ENCODE measurements around the gene IFT27. TPM values are rescaled to one million over a fixed set of nuclear protein-coding genes. Genes with fewer than 3 reads are reported as not detected.

Gene IFT27
- total RNA-seq (16.2 and 19.0 TPM in 2 replicates), polyA plus RNA-seq (12.3 and 14.1 TPM in 2 replicates), polyA minus RNA-seq (ENCODE audit: low replicate concordance) (6.2 and 12.3 TPM in 2 replicates)
- 15.8 and 18.7 TPM in 2 replicates for polyA plus RNA-seq (2012)

GRCh38 chr22:36775964-36776669 is at the start of gene IFT27:
IFT27 (minus strand) TSS chr22:36776119; CDS start chr22:36775707, 412 bp downstream.
- H3K27ac ChIP-seq (ENCODE audit: insufficient read depth, low read length) = peak within 1 kb of the TSS; percentile 75
- peak within 1 kb of the TSS; percentile 76 for H2AFZ ChIP-seq (ENCODE audit: low read length)
- H3K4me1 ChIP-seq (ENCODE audit: control insufficient read depth, extremely low read depth, insufficient read depth, low read length) = peaks cover 2% of the 10 kb centered on the region
- peak; percentile 100 for DNase-seq (ENCODE audit: low read depth in 2 of 2)
- peak within 1 kb of the TSS; percentile 95 for H3K4me2 ChIP-seq (ENCODE audit: extremely low read depth, insufficient read depth, low read length)
- no peaks in the 10 kb centered on the region for H3K9me3 ChIP-seq (ENCODE audit: control insufficient read depth, insufficient read depth, low read depth, low read length)
- no peaks in the 10 kb centered on the region for H4K20me1 ChIP-seq (ENCODE audit: control insufficient read depth, extremely low read depth, insufficient read depth, low read length)
- peak within 1 kb of the TSS; percentile 76 for H3K9ac ChIP-seq (ENCODE audit: insufficient read depth, low read length)
- TF ChIP-seq CTCF (conservative IDR thresholded peaks at IDR 0.05 in 1 of 2, IDR thresholded peaks at IDR 0.05 in 1 of 2; ENCODE audit: low read depth in 1 of 2, low read length in 2 of 2) = no peak
- TF ChIP-seq EZH2 (IDR thresholded peaks at IDR 0.05; ENCODE audit: low read length, missing control alignments) = no peak
- no peaks in the 10 kb centered on the region for H3K27me3 ChIP-seq (ENCODE audit: control insufficient read depth, insufficient read depth, low read length)
- H3K79me2 ChIP-seq (ENCODE audit: control insufficient read depth, insufficient read depth, low read length) = no peaks in the 10 kb centered on the region
- H3K36me3 ChIP-seq (ENCODE audit: control insufficient read depth, insufficient read depth, low read length) = no peaks in the 10 kb centered on the region
- H3K4me3 ChIP-seq (replicated peaks in 1 of 4; ENCODE audit: control extremely low read depth in 1 of 4, insufficient read depth in 1 of 4, low read depth in 3 of 4, low read length in 4 of 4) = peak within 1 kb of the TSS; percentile 82 to 90 (median 85)

GRCh38 chr22:36824655-36825054 is 48.7 kb upstream of the IFT27 start:
- Histone ChIP-seq H3K36me3 (ENCODE audit: control insufficient read depth, insufficient read depth, low read length) (no peaks in the 10 kb centered on the region), H3K9me3 (ENCODE audit: control insufficient read depth, insufficient read depth, low read depth, low read length) (no peaks in the 10 kb centered on the region), H3K27ac (ENCODE audit: insufficient read depth, low read length) (no peak overlapping the region), H3K4me2 (ENCODE audit: extremely low read depth, insufficient read depth, low read length) (no peak overlapping the region), H3K4me3 (replicated peaks in 1 of 4; ENCODE audit: control extremely low read depth in 1 of 4, insufficient read depth in 1 of 4, low read depth in 3 of 4, low read length in 4 of 4) (no peak overlapping the region), H4K20me1 (ENCODE audit: control insufficient read depth, extremely low read depth, insufficient read depth, low read length) (no peaks in the 10 kb centered on the region), H3K9ac (ENCODE audit: insufficient read depth, low read length) (no peak overlapping the region), H3K79me2 (ENCODE audit: control insufficient read depth, insufficient read depth, low read length) (no peaks in the 10 kb centered on the region), H3K27me3 (ENCODE audit: control insufficient read depth, insufficient read depth, low read length) (peaks cover 9% of the 10 kb centered on the region), H2AFZ (ENCODE audit: low read length) (no peak overlapping the region), H3K4me1 (ENCODE audit: control insufficient read depth, extremely low read depth, insufficient read depth, low read length) (no peaks in the 10 kb centered on the region)
- no peak for DNase-seq (ENCODE audit: low read depth in 2 of 2)
- TF ChIP-seq CTCF (conservative IDR thresholded peaks at IDR 0.05 in 1 of 2, IDR thresholded peaks at IDR 0.05 in 1 of 2; ENCODE audit: low read depth in 1 of 2, low read length in 2 of 2) (no peak), EZH2 (IDR thresholded peaks at IDR 0.05; ENCODE audit: low read length, missing control alignments) (no peak)

- H4K20me1 ChIP-seq (ENCODE audit: control insufficient read depth, extremely low read depth, insufficient read depth, low read length) = no peaks in the 10 kb centered on the region
- no peak overlapping the region for H3K9ac ChIP-seq (ENCODE audit: insufficient read depth, low read length)
- H3K9me3 ChIP-seq (ENCODE audit: control insufficient read depth, insufficient read depth, low read depth, low read length) = no peaks in the 10 kb centered on the region
- no peak for TF ChIP-seq EZH2 (IDR thresholded peaks at IDR 0.05; ENCODE audit: low read length, missing control alignments)
- TF ChIP-seq CTCF (conservative IDR thresholded peaks at IDR 0.05 in 1 of 2, IDR thresholded peaks at IDR 0.05 in 1 of 2; ENCODE audit: low read depth in 1 of 2, low read length in 2 of 2) = no peak
- no peaks in the 10 kb centered on the region for H3K79me2 ChIP-seq (ENCODE audit: control insufficient read depth, insufficient read depth, low read length)
- no peak overlapping the region for H2AFZ ChIP-seq (ENCODE audit: low read length)
- H3K4me1 ChIP-seq (ENCODE audit: control insufficient read depth, extremely low read depth, insufficient read depth, low read length) = no peaks in the 10 kb centered on the region
- H3K36me3 ChIP-seq (ENCODE audit: control insufficient read depth, insufficient read depth, low read length) = no peaks in the 10 kb centered on the region
- peak in 1 of 2 donors; percentile 37 for DNase-seq (ENCODE audit: low read depth in 2 of 2)
- H3K4me2 ChIP-seq (ENCODE audit: extremely low read depth, insufficient read depth, low read length) = no peak overlapping the region
- H3K27me3 ChIP-seq (ENCODE audit: control insufficient read depth, insufficient read depth, low read length) = peaks cover 13% of the 10 kb centered on the region
- H3K4me3 ChIP-seq (replicated peaks in 1 of 4; ENCODE audit: control extremely low read depth in 1 of 4, insufficient read depth in 1 of 4, low read depth in 3 of 4, low read length in 4 of 4) = no peak overlapping the region
- H3K27ac ChIP-seq (ENCODE audit: insufficient read depth, low read length) = no peak overlapping the region
Observed at GRCh38 chr22:36823186-36823839, 47.4 kb upstream of the IFT27 start.
